SK-N-SH (cell line): ENCODE results near the gene TENT4A. TPM values are rescaled to one million over a fixed set of nuclear protein-coding genes. Genes with fewer than 3 reads are reported as not detected.

ENCODE experiments used
- CTCF ChIA-PET: fragments of 300-600, 350-600 bp; formaldehyde crosslinking; extraction: SDS; loops from one replicate; lab custom pipeline; 2021; lab: Yijun Ruan, JAX
- POLR2A ChIA-PET: fragments of 350-600 bp; sonication (Branson Sonifier 250); formaldehyde crosslinking; extraction: SDS; loops from one replicate; lab custom pipeline; 2020; ENCODE audit warnings: antibody characterized with exemption, inconsistent platforms; lab: Yijun Ruan, JAX
- DNase-seq: peaks from one replicate; pipeline ENCODE4 v3.0.0; 2012
- H2AFZ ChIP-seq: fragments of 200-600 bp; sonication (generic); 2 replicates; pipeline ENCODE4 v1.8.1; 2016; ENCODE audit warnings: antibody characterized with exemption, mild to moderate bottlenecking, low read depth
- H3F3A ChIP-seq: fragments of 200-600 bp; sonication (generic); replicated peaks from 2 replicates; pipeline ENCODE3; 2016; ENCODE audit warnings: antibody characterized with exemption, mild to moderate bottlenecking; ENCODE audit not compliant: insufficient read depth
- H3K27ac ChIP-seq, 2 experiments: fragments of 200-500 bp in 1 of 2; fragments of 200-600 bp in 1 of 2; sonication (Bioruptor generic) in 1 of 2; sonication (generic), shearing (Covaris generic) in 1 of 2; 2 replicates each; pipeline versions ENCODE4 v1.5.1 to v1.6.1; 2014 to 2016; ENCODE audit warnings: low read depth in 2 of 2, inconsistent platforms in 1 of 2, low read length in 1 of 2, mild to moderate bottlenecking in 1 of 2, mixed read lengths in 1 of 2
- H3K27me3 ChIP-seq: fragments of 200-600 bp; sonication (generic), shearing (Covaris generic); 2 replicates; pipeline ENCODE4 v1.6.1; 2016; ENCODE audit warnings: mixed run types; ENCODE audit not compliant: insufficient read depth
- H3K36me3 ChIP-seq, 2 experiments: fragments of 200-500 bp in 1 of 2; fragments of 200-600 bp in 1 of 2; sonication (Bioruptor generic) in 1 of 2; sonication (generic) in 1 of 2; replicated peaks in 1 of 2; 2 replicates each; pipeline versions ENCODE3 to v1.5.1; 2014 to 2016; ENCODE audit warnings: low read length in 1 of 2, mild to moderate bottlenecking in 1 of 2; ENCODE audit not compliant: insufficient read depth in 2 of 2, control insufficient read depth in 1 of 2
- H3K4me1 ChIP-seq, 2 experiments: fragments of 200-500 bp in 1 of 2; fragments of 200-600 bp in 1 of 2; sonication (Bioruptor generic) in 1 of 2; sonication (generic), shearing (Covaris generic) in 1 of 2; 2 replicates each; pipeline versions ENCODE4 v1.5.1 to v1.6.1; 2014 to 2016; ENCODE audit warnings: low read depth in 1 of 2, low read length in 1 of 2, mixed run types in 1 of 2; ENCODE audit not compliant: insufficient read depth in 2 of 2, control insufficient read depth in 1 of 2
- H3K4me2 ChIP-seq: fragments of 200-600 bp; sonication (generic), shearing (Covaris generic); 2 replicates; pipeline ENCODE4 v1.6.1; 2017; ENCODE audit warnings: mixed run types
- H3K4me3 ChIP-seq, 2 experiments: fragments of 200-500 bp in 1 of 2; fragments of 200-600 bp in 1 of 2; sonication (Bioruptor generic) in 1 of 2; sonication (generic), shearing (Covaris generic) in 1 of 2; 2 replicates each; pipeline versions ENCODE4 v1.5.1 to v1.8.1; 2014 to 2016; ENCODE audit warnings: low read depth in 2 of 2, inconsistent platforms in 1 of 2, low read length in 1 of 2, mild to moderate bottlenecking in 1 of 2, mixed read lengths in 1 of 2, moderate library complexity in 1 of 2
- H3K79me2 ChIP-seq: fragments of 200-600 bp; sonication (generic); 2 replicates; pipeline ENCODE4 v1.8.1; 2017; ENCODE audit warnings: mild to moderate bottlenecking; ENCODE audit not compliant: insufficient read depth
- H3K9ac ChIP-seq: fragments of 200-600 bp; sonication (generic); 2 replicates; pipeline ENCODE4 v1.6.1; 2017; ENCODE audit warnings: mixed run types
- H3K9me2 ChIP-seq: fragments of 200-600 bp; sonication (generic); 2 replicates; pipeline ENCODE4 v1.6.1; 2017; ENCODE audit warnings: mixed run types
- H3K9me3 ChIP-seq: fragments of 200-600 bp; sonication (generic); 2 replicates; pipeline ENCODE4 v1.6.1; 2017; ENCODE audit warnings: mixed run types, mild to moderate bottlenecking, moderate library complexity
- H4K20me1 ChIP-seq: fragments of 200-600 bp; sonication (generic); 2 replicates; pipeline ENCODE4 v1.6.1; 2017; ENCODE audit warnings: mild to moderate bottlenecking, mixed run types; ENCODE audit not compliant: insufficient read depth
- ELF1 ChIP-seq: IDR thresholded peaks from 2 replicates; pipeline ENCODE4 v1.4.0; 2012
- EZH2phosphoT487 ChIP-seq: fragments of 200-600 bp; sonication (generic); IDR thresholded peaks from 2 replicates; pipeline ENCODE4 v1.6.1; 2017; ENCODE audit warnings: low read depth, mixed run types, mild to moderate bottlenecking, antibody characterized with exemption, moderate library complexity, borderline replicate concordance
- MAX ChIP-seq: IDR thresholded peaks from 2 replicates; pipeline ENCODE4 v1.4.0; 2012; ENCODE audit warnings: low read depth
- NFIC ChIP-seq: IDR thresholded peaks from 2 replicates; pipeline ENCODE4 v1.4.0; 2012; ENCODE audit warnings: borderline replicate concordance
- POLR2AphosphoS5 ChIP-seq: IDR thresholded peaks from 2 replicates; pipeline ENCODE4 v1.6.1; 2012; ENCODE audit warnings: low read depth, low read length
- RCOR1 ChIP-seq: fragments of 150-350 bp; IDR thresholded peaks from 2 replicates; pipeline ENCODE4 v1.6.1; 2017; ENCODE audit warnings: antibody characterized with exemption, low read length
- RFX5 ChIP-seq: IDR thresholded peaks from 2 replicates; pipeline ENCODE4 v1.6.1; 2012; ENCODE audit warnings: mild to moderate bottlenecking, improper control_type of control experiment, low read length
- RXRA ChIP-seq: IDR thresholded peaks from 2 replicates; pipeline ENCODE4 v1.4.0; 2012; ENCODE audit warnings: low read depth, mild to moderate bottlenecking, borderline replicate concordance
- TAF1 ChIP-seq: IDR thresholded peaks from 2 replicates; pipeline ENCODE4 v1.6.1; 2012; ENCODE audit warnings: low read depth, mild to moderate bottlenecking, low read length, moderate library complexity, borderline replicate concordance
- TCF12 ChIP-seq: IDR thresholded peaks from 2 replicates; pipeline ENCODE4 v1.4.0; 2012
- ZBTB33 ChIP-seq: IDR thresholded peaks from 2 replicates; pipeline ENCODE4 v1.4.0; 2012; ENCODE audit warnings: low read depth, borderline replicate concordance
- WGBS: methylation state at CpG from one replicate; pipeline ENCODE4 v1.1.6; 2017; ENCODE audit warnings: low lambda C conversion rate; 5-methylcytosine and 5-hydroxymethylcytosine counted together
- polyA plus RNA-seq, 3 experiments: library from polyadenylated mRNA; depleted of rRNA; stranded (reverse); fragments of >200 nt; gene quantifications; 2 replicates each; pipeline ENCODE4 v1.2.3, GENCODE V29; 2012
- TF ChIP-seq, protein P1 (sequence below): IDR thresholded peaks from 2 replicates; pipeline ENCODE4; 2012

Gene TENT4A
- polyA plus RNA-seq, 1 of the 3 experiments (the other 2 are of a cell fraction), result 6.0 TPM

GRCh38 chr5:6673031-6673430 lies 40.2 kb upstream of the TENT4A start:
- Histone ChIP-seq H3K4me3 (no peak overlapping the region), H3K27ac (no peak overlapping the region), H3F3A (no peaks in the 10 kb centered on the region), H3K4me2 (no peak overlapping the region), H2AFZ (no peak overlapping the region), H3K36me3 (peaks cover 4 to 25% of the 10 kb centered on the region in 2 experiments), H4K20me1 (no peaks in the 10 kb centered on the region), H3K27me3 (no peaks in the 10 kb centered on the region), H3K9ac (no peak overlapping the region), H3K9me2 (no peaks in the 10 kb centered on the region), H3K79me2 (no peaks in the 10 kb centered on the region), H3K9me3 (no peaks in the 10 kb centered on the region), H3K4me1 (no peaks in the 10 kb centered on the region)
- POLR2A ChIA-PET, result no interaction called here
- TF ChIP-seq EZH2phosphoT487 (no peak), TAF1 (no peak), MAX (no peak), RCOR1 (no peak), RXRA (no peak), TCF12 (no peak), ZBTB33 (no peak), NFIC (no peak), POLR2AphosphoS5 (no peak)
- TF ChIP-seq, protein P1, sequence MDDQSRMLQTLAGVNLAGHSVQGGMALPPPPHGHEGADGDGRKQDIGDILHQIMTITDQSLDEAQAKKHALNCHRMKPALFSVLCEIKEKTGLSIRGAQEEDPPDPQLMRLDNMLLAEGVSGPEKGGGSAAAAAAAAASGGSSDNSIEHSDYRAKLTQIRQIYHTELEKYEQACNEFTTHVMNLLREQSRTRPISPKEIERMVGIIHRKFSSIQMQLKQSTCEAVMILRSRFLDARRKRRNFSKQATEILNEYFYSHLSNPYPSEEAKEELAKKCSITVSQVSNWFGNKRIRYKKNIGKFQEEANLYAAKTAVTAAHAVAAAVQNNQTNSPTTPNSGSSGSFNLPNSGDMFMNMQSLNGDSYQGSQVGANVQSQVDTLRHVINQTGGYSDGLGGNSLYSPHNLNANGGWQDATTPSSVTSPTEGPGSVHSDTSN, result no peak
- 83% methylated on average over 5 of the region's 5 CpGs for WGBS
- CTCF ChIA-PET, result interaction anchor here (0.7 kb wide), 1 partner anchor 13 kb away, joined by 3 read pairs; no protein-coding TSS in a partner anchor
- no peak for DNase-seq

DNA sequence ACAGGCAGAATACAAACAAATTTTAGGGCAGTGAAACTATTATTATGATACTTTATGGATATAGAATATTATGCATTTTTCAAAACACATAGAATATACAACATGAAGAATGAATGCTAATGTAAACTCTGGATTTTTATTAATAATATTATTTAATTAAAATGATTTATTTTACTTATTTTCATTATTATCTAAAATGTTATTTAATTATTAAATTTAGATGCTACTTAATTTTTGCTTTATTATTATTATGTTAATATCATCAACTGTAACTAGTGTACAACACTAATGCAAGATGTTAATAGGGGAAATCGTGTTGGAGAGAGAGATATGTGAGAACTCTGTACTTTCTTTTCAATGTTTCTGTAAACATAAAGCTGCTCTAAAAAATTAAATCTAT lies 39.3 kb upstream of the TENT4A start:
- no peak overlapping the region for H3K9ac ChIP-seq
- no peak overlapping the region for H2AFZ ChIP-seq
- no peak overlapping the region for H3K4me3 ChIP-seq
- H3F3A ChIP-seq, result no peaks in the 10 kb centered on the region
- DNase-seq, result no peak
- H3K27me3 ChIP-seq, result no peaks in the 10 kb centered on the region
- no peak for TF ChIP-seq ELF1
- TF ChIP-seq TAF1, result no peak
- TF ChIP-seq RFX5, result no peak
- H3K4me2 ChIP-seq, result no peak overlapping the region
- no peaks in the 10 kb centered on the region for H3K79me2 ChIP-seq
- peaks cover 4 to 25% of the 10 kb centered on the region in 2 experiments for H3K36me3 ChIP-seq
- CTCF ChIA-PET, result no interaction called here
- H3K27ac ChIP-seq, result no peak overlapping the region
- H3K9me2 ChIP-seq, result no peaks in the 10 kb centered on the region
- 91% methylated on average over 1 of the region's 1 CpG for WGBS
- H3K4me1 ChIP-seq, result no peaks in the 10 kb centered on the region
- no peaks in the 10 kb centered on the region for H3K9me3 ChIP-seq
- POLR2A ChIA-PET, result no interaction called here
- H4K20me1 ChIP-seq, result no peaks in the 10 kb centered on the region
